Brain pericyte (primary cell): ENCODE measurements around the gene MAGI1.

ENCODE experiments used
- DNase-seq: peaks from one replicate; pipeline ENCODE4 v3.0.0-alpha.2; 2012; ENCODE audit warnings: low read depth, low spot score

The MAGI1 gene

GRCh38 chr3:65328148-65328547 is 710.6 kb downstream of the MAGI1 start:
- no peak for DNase-seq

GRCh38 chr3:65326574-65326973 is 712.1 kb downstream of the MAGI1 start:
- DNase-seq, result no peak

- no peak for DNase-seq
These were observed 715.8 kb downstream of the MAGI1 start for GRCh38 chr3:65322910-65323309.

GRCh38 chr3:65318231-65318630 is 720.5 kb downstream of the MAGI1 start:
- DNase-seq, result no peak

GRCh38 chr3:65314916-65315315 is 723.8 kb downstream of the MAGI1 start:
- DNase-seq, result no peak

GRCh38 chr3:65314269-65314668 is 724.4 kb downstream of the MAGI1 start:
- no peak for DNase-seq

GRCh38 chr3:65313666-65314065 is 725.1 kb downstream of the MAGI1 start:
- no peak for DNase-seq

- no peak for DNase-seq
These were observed 732.9 kb downstream of the MAGI1 start for GRCh38 chr3:65305836-65306235.
